Right lobe of liver (tissue), 4 donors: ENCODE data around the gene KIAA1958.

ENCODE experiments used
- POLR2A ChIP-seq: fragments of 450-650 bp; IDR thresholded peaks from one replicate; pipeline ENCODE4 v1.6.1; 2017; ENCODE audit warnings: antibody characterized with exemption, mild to moderate bottlenecking
- TF ChIP-seq, protein P1 (sequence below), 4 donors: fragments of 200-600 bp in 3 of 4; fragments of 450-650 bp in 1 of 4; IDR thresholded peaks; one replicate each; pipeline versions ENCODE4 v1.5.1 to v1.8.0; 2016 to 2022; ENCODE audit warnings: antibody characterized with exemption in 4 of 4, mild to moderate bottlenecking in 2 of 4
- donor health status: DM: no; HTN: no; CAD: no.
- donor health status: DM: no; HTN: no; CAD: no.
- donor health status: DM: no; HTN: yes; CAD: no.

DNA sequence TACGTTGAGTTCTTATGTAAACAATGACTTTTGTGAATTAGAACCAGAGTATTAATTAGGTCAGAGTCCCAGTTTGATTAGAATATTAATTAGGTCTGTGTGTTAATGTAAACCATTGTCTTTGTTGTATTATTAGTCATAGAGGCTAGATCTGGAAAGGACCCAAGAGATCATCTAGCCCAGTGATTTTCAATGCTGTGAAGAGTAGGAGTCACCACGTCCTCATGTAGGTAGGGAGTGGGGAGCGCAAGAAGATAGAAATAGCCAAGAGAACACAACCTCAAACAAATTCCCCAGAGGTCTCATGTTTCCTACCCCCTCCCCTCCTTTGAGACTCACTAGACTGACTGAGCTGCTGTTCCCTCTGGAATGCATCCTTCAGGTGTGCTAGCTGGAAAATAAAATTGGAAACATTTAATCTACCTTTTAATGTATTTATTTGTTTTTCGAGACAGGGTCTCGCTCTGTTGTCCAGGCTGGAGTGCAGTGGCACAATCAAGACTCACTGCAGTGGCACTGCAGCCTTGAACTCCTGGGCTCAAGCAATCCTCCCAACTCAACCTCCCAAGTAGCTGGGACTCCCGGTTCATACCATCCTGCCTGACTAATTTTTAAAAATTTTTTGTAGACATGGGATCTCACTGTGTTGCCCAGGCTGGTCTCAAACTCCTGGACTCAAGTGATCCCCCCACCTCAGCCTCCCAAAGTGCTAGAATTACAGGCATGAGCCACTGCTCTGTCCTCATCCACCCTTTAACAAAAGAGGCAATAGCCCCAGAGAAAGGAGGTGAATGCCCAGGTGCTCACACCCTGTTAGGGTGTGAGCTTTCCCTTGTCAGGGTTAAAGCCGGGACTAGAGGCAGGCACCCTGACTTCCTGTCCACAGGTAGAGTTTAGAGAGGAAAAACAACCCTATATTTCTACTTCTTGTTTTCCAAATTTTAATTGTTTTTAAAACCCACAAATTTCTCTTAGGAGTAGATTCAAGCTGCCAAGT, 138.4 kb downstream of the KIAA1958 start:
- TF ChIP-seq, protein P1, sequence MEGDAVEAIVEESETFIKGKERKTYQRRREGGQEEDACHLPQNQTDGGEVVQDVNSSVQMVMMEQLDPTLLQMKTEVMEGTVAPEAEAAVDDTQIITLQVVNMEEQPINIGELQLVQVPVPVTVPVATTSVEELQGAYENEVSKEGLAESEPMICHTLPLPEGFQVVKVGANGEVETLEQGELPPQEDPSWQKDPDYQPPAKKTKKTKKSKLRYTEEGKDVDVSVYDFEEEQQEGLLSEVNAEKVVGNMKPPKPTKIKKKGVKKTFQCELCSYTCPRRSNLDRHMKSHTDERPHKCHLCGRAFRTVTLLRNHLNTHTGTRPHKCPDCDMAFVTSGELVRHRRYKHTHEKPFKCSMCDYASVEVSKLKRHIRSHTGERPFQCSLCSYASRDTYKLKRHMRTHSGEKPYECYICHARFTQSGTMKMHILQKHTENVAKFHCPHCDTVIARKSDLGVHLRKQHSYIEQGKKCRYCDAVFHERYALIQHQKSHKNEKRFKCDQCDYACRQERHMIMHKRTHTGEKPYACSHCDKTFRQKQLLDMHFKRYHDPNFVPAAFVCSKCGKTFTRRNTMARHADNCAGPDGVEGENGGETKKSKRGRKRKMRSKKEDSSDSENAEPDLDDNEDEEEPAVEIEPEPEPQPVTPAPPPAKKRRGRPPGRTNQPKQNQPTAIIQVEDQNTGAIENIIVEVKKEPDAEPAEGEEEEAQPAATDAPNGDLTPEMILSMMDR (IDR thresholded peaks at IDR 0.05) = no peak
- TF ChIP-seq POLR2A = no peak
